ENCODE results near the gene PTPRN2. TPM values are rescaled to one million over a fixed set of nuclear protein-coding genes. Genes with fewer than 3 reads are reported as not detected.

Gene PTPRN2
- total and polyA plus RNA-seq, 2 donors (not counting 3 experiments of a cell fraction or from before 2014, with no cell fraction given): 0.62 to 0.88 TPM

DNA sequence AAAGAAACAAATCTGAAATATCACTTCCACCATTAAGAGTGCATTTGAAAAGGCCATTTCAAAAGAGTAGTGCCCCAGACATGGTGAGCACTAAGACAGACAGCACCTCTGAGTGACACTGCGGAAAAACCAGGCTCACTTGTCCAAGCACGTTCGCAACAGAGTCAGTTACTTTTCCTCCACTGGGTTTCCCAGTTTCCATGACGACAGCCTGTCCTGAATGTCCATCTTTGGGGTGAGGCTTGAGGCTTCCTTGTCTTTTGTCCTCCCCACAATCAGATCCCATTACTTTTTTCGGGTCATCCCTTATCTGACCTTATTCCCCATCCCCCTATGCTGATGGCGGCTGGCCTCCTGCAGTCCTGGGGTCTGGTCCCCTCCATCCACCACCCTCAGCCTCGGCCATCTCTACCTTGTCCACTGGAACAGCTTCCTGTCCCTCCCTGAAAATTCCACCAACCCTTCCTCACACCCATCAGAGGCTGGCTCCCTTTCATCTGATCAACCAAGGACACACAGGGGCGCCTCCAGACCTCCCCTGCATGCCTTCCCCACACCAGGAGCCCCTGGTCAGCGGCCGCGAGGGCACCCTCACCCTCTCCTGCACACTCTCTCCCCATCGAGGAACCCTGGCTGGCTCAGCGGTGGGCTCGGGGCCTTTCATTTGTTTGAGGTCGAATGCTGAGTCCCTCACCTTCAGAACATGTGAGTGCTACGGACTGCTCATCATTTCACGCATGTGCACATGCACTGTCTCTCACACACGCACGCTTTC is 887.2 kb downstream of the PTPRN2 start:
- Histone ChIP-seq H3K9ac (replicated peaks; ENCODE audit: extremely low read depth, insufficient read depth, low read length) (no peak overlapping the region), H3K9me3 (replicated peaks; ENCODE audit: control insufficient read depth, insufficient read depth, low read length) (no peaks in the 10 kb centered on the region), H3K36me3 (ENCODE audit: control insufficient read depth in 2 of 2, extremely low read depth in 1 of 2, insufficient read depth in 2 of 2, low read length in 2 of 2) (no peaks in the 10 kb centered on the region), H3K4me2 (ENCODE audit: insufficient read depth, low read length) (no peak overlapping the region), H3K9me1 (replicated peaks; ENCODE audit: control insufficient read depth, extremely low read depth, insufficient read depth, low read length) (no peaks in the 10 kb centered on the region), H3K4me1 (ENCODE audit: control insufficient read depth, extremely low read depth, insufficient read depth, low read length) (no peaks in the 10 kb centered on the region), H3K27me3 (ENCODE audit: control insufficient read depth in 2 of 2, insufficient read depth in 2 of 2, low read length in 2 of 2) (no peaks in the 10 kb centered on the region), H4K20me1 (replicated peaks; ENCODE audit: control insufficient read depth, extremely low read depth, insufficient read depth, low read length) (no peaks in the 10 kb centered on the region), H3K4me3 (replicated peaks in 1 of 3; ENCODE audit: insufficient read depth in 1 of 3, low read depth in 1 of 3, low read length in 3 of 3) (no peak overlapping the region), H2AFZ (ENCODE audit: low read depth, low read length) (no peak overlapping the region), H3K79me2 (ENCODE audit: control insufficient read depth, insufficient read depth, low read length) (no peaks in the 10 kb centered on the region), H3K27ac (ENCODE audit: insufficient read depth, low read depth, low read length) (no peak overlapping the region)
- CTCF ChIA-PET: no interaction called here
- BruUV-seq (replicated peaks): no TSS peak
- FAIRE-seq: no peak
- intact Hi-C loops (cut with micrococcal nuclease) (no loop called here), dilution Hi-C loops (cut with MboI; ENCODE audit: extremely low pct_ligation_motif_present, low sequenced_read_pairs) (no loop called here)
- TF ChIP-seq GATA2 (IDR thresholded peaks at IDR 0.05; ENCODE audit: insufficient read depth, insufficient read length, low read depth, low read length): no peak
- POLR2A ChIA-PET: no interaction called here
- DNase-seq (ENCODE audit: low read depth, low spot score): no peak

DNA sequence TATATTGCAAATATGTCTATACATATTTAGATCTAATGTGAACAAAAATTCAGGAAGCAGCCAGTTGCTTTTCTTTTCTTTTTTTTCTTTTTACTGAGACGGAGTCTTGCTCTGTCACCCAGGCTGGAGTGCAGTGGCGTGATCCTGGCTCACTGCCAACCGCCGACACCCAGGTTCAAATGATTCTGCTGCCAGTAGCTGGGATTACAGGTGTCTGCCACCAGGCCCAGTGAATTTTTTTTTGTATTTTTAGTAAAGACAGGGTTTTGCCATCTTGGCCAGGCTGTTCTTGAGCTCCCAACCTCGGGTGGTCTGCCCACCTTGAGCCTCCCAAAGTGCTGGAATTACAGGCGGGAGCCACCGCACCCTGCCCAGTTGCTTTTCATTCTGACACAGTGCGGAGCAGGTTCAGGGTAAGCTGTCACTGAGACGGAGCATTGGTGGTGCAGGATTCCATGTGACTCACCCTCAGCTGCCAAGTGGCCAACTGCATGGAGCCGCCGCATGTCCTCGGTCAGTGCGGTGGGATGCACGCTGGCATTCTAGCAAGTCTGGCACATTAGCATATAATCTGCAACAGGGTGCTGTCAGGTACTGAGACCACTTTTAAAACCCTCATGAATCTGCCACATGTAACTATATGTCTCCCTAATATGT is 888.1 kb downstream of the PTPRN2 start:
- H3K4me2 ChIP-seq (ENCODE audit: insufficient read depth, low read length): no peak overlapping the region
- no peak overlapping the region for H2AFZ ChIP-seq (ENCODE audit: low read depth, low read length)
- intact Hi-C loops (cut with micrococcal nuclease) (no loop called here), dilution Hi-C loops (cut with MboI; ENCODE audit: extremely low pct_ligation_motif_present, low sequenced_read_pairs) (no loop called here)
- H3K79me2 ChIP-seq (ENCODE audit: control insufficient read depth, insufficient read depth, low read length): no peaks in the 10 kb centered on the region
- no peaks in the 10 kb centered on the region for H4K20me1 ChIP-seq (replicated peaks; ENCODE audit: control insufficient read depth, extremely low read depth, insufficient read depth, low read length)
- no peak overlapping the region for H3K4me3 ChIP-seq (replicated peaks in 1 of 3; ENCODE audit: insufficient read depth in 1 of 3, low read depth in 1 of 3, low read length in 3 of 3)
- DNase-seq (ENCODE audit: low read depth, low spot score) (no peak), FAIRE-seq (no peak)
- no TSS peak for BruUV-seq (replicated peaks)
- no peak for TF ChIP-seq JUN (IDR thresholded peaks at IDR 0.05; ENCODE audit: borderline replicate concordance, insufficient read depth, insufficient read length, low read depth)
- TF ChIP-seq, protein P1, sequence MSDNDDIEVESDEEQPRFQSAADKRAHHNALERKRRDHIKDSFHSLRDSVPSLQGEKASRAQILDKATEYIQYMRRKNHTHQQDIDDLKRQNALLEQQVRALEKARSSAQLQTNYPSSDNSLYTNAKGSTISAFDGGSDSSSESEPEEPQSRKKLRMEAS (IDR thresholded peaks at IDR 0.05; ENCODE audit: insufficient read depth, insufficient read length): no peak
- TF ChIP-seq POLR2A (IDR thresholded peaks at IDR 0.05; ENCODE audit: low read depth, low read length): no peak
- no peak for TF ChIP-seq MYC (IDR thresholded peaks at IDR 0.05; ENCODE audit: low read depth, low read length)
- no peak for TF ChIP-seq FOS (IDR thresholded peaks at IDR 0.05; ENCODE audit: borderline replicate concordance, insufficient read depth, low read length)
- TF ChIP-seq EZH2 (IDR thresholded peaks at IDR 0.05; ENCODE audit: borderline replicate concordance, low read depth, low read length, severe bottlenecking): no peak
- TF ChIP-seq POLR2AphosphoS5 (IDR thresholded peaks at IDR 0.05; ENCODE audit: insufficient read depth, low read depth, low read length): no peak
- TF ChIP-seq, protein P2, sequence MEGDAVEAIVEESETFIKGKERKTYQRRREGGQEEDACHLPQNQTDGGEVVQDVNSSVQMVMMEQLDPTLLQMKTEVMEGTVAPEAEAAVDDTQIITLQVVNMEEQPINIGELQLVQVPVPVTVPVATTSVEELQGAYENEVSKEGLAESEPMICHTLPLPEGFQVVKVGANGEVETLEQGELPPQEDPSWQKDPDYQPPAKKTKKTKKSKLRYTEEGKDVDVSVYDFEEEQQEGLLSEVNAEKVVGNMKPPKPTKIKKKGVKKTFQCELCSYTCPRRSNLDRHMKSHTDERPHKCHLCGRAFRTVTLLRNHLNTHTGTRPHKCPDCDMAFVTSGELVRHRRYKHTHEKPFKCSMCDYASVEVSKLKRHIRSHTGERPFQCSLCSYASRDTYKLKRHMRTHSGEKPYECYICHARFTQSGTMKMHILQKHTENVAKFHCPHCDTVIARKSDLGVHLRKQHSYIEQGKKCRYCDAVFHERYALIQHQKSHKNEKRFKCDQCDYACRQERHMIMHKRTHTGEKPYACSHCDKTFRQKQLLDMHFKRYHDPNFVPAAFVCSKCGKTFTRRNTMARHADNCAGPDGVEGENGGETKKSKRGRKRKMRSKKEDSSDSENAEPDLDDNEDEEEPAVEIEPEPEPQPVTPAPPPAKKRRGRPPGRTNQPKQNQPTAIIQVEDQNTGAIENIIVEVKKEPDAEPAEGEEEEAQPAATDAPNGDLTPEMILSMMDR (IDR thresholded peaks at IDR 0.05; ENCODE audit: extremely low read depth in 1 of 2, insufficient read depth in 1 of 2, low read depth in 1 of 2, low read length in 2 of 2): no peak
- no peak for TF ChIP-seq GATA2 (IDR thresholded peaks at IDR 0.05; ENCODE audit: insufficient read depth, insufficient read length, low read depth, low read length)
- no peaks in the 10 kb centered on the region for H3K4me1 ChIP-seq (ENCODE audit: control insufficient read depth, extremely low read depth, insufficient read depth, low read length)
- POLR2A ChIA-PET: no interaction called here
- H3K9me3 ChIP-seq (replicated peaks; ENCODE audit: control insufficient read depth, insufficient read depth, low read length): no peaks in the 10 kb centered on the region
- CTCF ChIA-PET: no interaction called here
- H3K27me3 ChIP-seq (ENCODE audit: control insufficient read depth in 2 of 2, insufficient read depth in 2 of 2, low read length in 2 of 2): peaks cover 0 to 2% of the 10 kb centered on the region in 2 experiments
- H3K9ac ChIP-seq (replicated peaks; ENCODE audit: extremely low read depth, insufficient read depth, low read length): no peak overlapping the region
- no peaks in the 10 kb centered on the region for H3K9me1 ChIP-seq (replicated peaks; ENCODE audit: control insufficient read depth, extremely low read depth, insufficient read depth, low read length)
- no peaks in the 10 kb centered on the region for H3K36me3 ChIP-seq (ENCODE audit: control insufficient read depth in 2 of 2, extremely low read depth in 1 of 2, insufficient read depth in 2 of 2, low read length in 2 of 2)
- no peak overlapping the region for H3K27ac ChIP-seq (ENCODE audit: insufficient read depth, low read depth, low read length)

All from endothelial cell of umbilical vein (primary cell).